DMS79 treated with DMSO at 0.1 percent for 48 hours (cell line): ENCODE data around the gene ZNHIT1.
A peak's percentile ranks its signal among the peaks of the same experiment; 100 is the strongest.

ENCODE experiments used
- DNase-seq: peaks from one replicate; lab custom pipeline; 2025; lab: John Stamatoyannopoulos, UW

Gene ZNHIT1

GRCh38 chr7:101217388-101218235, at the start of gene ZNHIT1, which contains the start of gene PLOD3:
ZNHIT1 (plus strand) TSS chr7:101218165; CDS start chr7:101218196, 31 bp downstream.
PLOD3 (minus strand) TSS chr7:101217581; CDS start chr7:101217274, 307 bp downstream.
- peak; percentile 98 for DNase-seq

DNA sequence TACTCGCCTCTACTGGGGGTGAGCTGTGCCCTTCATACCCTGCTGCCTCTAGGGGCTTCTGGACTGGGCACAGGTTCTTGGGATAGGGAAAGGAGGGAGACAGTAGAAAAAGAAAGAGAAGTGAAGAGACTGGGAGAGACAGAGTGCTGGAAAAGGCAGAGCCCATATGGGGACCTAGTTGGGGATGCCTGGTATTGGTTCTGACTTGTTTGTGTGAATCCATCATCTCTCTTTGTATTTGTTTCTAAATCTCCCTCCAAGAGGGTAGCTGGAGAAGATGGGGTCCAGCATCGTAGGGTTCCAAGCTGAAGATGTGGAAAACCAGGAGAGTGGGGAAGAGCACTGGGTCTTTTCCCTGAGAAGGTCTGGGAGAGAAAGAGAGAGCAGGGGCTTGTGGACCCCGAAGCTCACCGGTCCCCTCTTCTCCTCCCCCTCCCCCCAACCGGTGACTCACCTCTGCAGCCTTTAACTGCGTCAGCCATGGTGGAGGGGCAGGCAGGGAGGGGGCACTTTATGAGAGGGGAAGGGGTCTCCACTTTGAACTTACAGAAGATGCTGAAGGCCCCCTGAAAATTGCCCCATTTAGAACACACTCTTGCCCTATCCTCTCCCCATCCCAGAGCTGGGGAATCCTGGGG, 49.4 kb upstream of the ZNHIT1 start:
- no peak for DNase-seq

- no peak for DNase-seq
Measured at GRCh38 chr7:101169110-101169837, 48.7 kb upstream of the ZNHIT1 start.

GRCh38 chr7:101169838-101170551, 48.0 kb upstream of the ZNHIT1 start:
- DNase-seq: peak; percentile 63

- DNase-seq: no peak
Measured at GRCh38 chr7:101170617-101171441, 47.1 kb upstream of the ZNHIT1 start.

DNA sequence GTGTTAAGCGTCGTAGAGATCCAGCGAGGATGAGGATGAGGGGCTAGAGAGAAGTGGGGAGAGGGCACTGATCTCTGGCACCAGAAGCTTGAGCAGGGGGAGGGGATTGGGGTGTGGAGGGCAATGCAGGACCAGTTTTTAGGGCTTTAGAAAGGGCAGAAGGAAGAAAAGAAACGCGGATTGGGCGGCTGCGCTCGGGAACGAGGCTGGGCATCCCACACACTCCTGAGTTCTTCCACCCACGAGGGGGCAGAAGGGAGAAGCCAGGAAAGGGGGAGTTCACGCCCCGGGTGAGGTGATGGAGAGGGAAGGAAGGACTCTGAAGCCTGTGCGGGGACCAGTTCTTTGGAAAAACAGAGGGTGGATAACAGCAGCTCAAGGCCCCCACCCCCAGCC, 46.5 kb upstream of the ZNHIT1 start:
- no peak for DNase-seq

DNA sequence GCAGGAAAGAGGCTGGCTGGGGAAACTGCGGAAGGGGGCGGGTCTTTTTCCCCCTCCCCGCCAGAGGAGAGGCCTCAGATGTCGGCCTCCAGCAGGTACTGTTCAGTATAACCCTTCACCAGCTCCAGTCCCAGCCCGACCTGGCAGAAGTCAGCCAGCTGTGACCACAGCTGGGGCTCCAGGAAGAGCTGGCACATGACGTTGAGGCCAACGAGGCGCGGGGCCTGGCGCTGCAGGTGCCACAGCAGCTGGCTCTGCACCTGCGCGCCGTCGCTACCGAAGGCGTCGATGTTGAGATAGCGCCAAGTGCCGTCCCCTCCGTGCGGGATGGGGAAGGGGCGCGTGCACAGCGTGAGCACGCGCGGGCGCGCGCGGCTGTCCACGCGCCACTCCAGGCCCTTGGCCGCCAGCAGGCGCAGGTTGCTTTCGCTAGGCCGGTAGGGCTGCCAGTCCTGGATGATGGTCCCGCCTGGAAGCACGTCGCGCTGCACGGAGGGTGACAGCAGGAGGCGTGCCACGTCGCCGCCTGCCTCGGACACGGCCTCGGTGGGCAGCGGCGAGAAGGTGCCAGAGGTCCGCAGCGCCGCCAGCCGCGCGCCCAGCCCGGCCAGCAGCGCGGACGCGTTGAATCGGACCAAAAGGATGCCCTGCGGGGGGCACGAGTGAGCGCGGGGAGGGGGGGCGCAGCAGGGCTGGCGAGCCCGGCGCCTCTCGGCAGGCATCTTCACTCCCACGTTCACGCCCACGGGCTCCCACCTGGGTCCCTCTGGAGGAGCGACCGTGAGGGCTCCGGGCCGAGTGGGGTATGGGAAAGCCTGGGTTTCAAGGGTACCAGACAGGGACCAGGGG, 45.7 kb upstream of the ZNHIT1 start:
- DNase-seq: peak; percentile 79

DNA sequence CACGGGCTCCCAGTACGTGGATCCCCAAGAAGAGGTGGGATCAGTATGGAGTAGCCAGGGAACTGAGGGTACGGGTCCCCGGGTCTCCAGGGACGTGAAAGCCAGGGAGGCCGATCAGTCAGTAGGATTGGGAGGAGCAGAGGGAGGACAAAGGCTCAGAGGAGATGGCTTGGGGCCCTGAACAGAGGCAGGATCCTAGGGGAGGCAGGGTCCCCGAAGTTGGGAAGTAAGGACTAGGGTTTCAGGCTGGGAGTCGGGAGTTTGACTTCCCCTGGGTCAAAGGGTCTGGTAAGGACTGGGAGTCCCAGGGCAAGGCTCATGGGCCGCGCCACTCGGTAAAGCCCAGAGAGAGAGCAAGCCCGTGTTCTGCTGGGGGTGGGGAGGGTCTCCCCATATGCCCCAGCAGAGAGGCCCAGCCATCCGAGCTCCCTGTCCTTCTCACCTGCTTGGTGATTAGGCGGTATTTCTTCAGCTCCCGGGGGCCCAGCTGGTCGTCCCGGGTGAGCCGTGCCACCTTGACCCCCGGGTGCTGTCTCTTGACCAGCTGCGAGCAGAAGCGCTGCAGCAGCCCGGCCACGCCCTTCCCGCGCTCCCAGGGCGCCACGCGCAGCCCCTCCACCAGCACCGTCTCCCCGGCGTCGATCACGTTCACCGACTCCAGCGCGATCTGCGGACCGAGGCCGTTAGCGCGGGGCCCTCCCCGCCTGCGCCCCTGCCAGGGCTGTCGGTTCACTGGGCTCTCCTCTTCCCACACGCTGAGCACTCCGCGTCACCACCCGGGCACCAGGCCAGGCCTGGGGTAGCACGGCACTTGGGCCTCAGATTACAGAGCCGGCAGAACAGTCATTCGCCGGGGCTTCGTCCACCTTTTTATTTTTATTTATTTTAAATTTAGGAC, 44.9 kb upstream of the ZNHIT1 start:
- DNase-seq: peak; percentile 87

- no peak for DNase-seq
Measured at GRCh38 chr7:101173752-101174244, 44.2 kb upstream of the ZNHIT1 start.

DNA sequence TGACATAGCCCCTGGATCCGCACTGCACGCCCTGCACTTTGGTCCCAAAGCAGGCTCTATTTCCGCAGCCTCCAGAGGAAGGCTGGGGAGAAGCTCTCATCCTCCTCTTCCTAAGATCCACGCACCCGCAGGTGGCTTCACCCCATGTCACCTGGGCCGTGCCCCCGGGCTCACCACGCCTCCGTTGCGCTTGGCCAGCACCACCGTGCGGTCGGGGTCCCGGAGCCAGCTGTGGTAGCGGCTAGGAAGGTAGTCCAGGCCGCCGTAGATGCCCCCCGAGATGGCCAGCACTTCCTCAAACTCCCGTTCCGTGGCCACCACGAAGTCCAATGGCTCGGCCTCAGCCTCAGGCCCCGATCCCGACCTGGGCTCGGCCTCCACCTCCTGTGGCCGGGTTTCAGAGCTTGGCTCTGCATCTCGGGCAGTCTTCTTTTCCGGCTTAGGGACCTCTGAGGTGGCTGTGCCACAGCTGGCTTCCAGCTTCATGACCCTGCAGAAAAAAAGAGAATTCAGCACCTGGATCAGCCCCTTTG, 43.6 kb upstream of the ZNHIT1 start:
- no peak for DNase-seq

- DNase-seq: no peak
Measured at GRCh38 chr7:101175664-101176063, 42.3 kb upstream of the ZNHIT1 start.

GRCh38 chr7:101177644-101178043, 40.3 kb upstream of the ZNHIT1 start:
- no peak for DNase-seq

- DNase-seq: peak; percentile 67
Measured at GRCh38 chr7:101179117-101179516, 38.8 kb upstream of the ZNHIT1 start.

DNA sequence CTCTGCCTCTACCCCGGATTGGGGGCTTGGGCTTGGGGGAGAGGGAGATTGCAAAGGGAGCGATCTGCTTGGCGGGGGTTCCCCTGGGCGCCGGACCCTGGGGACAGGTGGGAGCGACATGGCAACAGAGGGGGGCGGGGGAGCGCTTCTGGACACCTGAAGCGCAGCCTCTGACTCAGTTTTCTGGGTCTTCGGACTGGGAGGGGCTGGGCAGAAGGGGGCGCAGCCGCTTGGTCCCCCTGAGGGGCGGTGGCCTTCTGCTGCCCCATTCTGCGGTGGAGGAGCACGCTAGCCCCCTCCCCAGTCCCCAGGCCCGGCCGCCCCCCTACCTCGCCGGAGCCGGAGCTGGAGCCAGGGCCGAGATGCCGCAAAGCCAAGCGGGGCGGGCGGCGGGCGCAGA, 38.3 kb upstream of the ZNHIT1 start:
- DNase-seq: peak; percentile 35

- DNase-seq: no peak
Measured at GRCh38 chr7:101180130-101180755, 37.7 kb upstream of the ZNHIT1 start, which contains the start of gene NAT16. NAT16 (minus strand) TSS chr7:101180293; CDS start chr7:101174807, 5,486 bp downstream.

DNA sequence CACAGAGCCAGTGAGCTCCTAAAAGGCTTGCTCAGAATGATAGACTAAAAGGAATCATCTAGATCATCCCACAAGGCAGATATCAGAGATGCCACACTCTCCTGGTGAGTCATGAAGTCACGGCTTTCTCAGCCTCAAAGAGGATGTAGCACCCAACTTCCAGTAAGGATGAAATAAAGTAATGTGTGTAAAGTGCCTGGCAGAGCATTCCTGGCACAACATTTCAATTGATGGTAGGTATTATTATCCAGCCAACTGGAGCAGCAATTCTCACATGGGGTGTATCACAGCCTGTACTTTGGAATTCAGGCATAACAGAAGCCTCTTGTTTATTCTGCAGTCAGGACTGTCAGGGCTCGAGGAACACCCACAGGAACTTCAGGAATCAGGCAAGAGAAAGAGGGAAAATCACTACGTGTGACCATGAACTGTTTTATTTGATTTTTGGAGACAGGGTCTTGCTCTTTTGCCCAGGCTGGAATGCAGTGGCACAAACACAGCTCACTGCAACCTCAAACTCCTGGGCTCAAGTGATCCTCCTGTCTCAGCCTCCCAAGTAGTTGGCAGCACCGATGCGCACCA, 32.6 kb upstream of the ZNHIT1 start:
- no peak for DNase-seq

GRCh38 chr7:101186194-101186593, 31.8 kb upstream of the ZNHIT1 start:
- DNase-seq: no peak
